HG03520 (cell line): Measurements from ENCODE around the gene LAMC3.
"Not testable (repeated sequence)": the region's sequence is repeated elsewhere in the genome, so short reads cannot be mapped to it uniquely, and the experiment has no call there.

Source experiments
- ATAC-seq: cut with Tn5 transposase; IDR thresholded peaks from one replicate; pipeline ENCODE4 v1.9.1; 2021; ENCODE audit warnings: mild to moderate bottlenecking, moderate library complexity; ENCODE audit not compliant: unreplicated experiment

LAMC3 gene

GRCh38 chr9:131028221-131028884 lies 19.4 kb downstream of the LAMC3 start:
- no peak for ATAC-seq

DNA sequence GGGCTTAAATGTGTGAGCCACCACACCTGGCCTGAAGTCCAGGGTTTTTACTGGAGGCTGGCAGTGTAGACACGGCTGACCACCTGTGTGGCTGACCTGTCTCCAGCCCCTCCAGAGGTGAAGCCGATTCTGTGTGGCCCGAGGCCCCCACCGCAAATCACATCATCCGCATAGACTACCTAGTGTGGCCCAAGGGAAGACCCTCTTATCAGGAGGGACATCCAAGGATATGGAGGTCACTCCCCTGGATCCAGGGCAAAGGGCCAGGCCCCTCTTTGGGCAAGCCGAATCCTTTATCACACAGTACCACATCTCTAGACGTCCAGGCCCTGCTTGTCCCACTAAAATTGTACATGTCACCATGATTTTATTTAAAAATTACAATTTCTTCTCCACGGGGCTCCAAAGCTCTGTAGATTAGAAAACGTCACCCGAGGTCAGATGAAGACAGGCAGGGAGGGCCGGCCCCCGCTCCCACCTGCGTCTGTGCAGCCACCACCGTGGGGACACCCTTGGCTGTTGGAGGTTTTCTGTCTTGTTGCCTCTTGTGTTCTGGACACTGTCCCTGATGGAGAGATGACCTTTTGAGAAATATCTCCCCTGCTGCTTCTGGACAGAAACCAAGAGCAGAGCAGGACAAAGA lies 20.1 kb downstream of the LAMC3 start:
- ATAC-seq: no peak

- ATAC-seq: no peak
These were observed 20.6 kb downstream of the LAMC3 start for GRCh38 chr9:131029574-131029952.

DNA sequence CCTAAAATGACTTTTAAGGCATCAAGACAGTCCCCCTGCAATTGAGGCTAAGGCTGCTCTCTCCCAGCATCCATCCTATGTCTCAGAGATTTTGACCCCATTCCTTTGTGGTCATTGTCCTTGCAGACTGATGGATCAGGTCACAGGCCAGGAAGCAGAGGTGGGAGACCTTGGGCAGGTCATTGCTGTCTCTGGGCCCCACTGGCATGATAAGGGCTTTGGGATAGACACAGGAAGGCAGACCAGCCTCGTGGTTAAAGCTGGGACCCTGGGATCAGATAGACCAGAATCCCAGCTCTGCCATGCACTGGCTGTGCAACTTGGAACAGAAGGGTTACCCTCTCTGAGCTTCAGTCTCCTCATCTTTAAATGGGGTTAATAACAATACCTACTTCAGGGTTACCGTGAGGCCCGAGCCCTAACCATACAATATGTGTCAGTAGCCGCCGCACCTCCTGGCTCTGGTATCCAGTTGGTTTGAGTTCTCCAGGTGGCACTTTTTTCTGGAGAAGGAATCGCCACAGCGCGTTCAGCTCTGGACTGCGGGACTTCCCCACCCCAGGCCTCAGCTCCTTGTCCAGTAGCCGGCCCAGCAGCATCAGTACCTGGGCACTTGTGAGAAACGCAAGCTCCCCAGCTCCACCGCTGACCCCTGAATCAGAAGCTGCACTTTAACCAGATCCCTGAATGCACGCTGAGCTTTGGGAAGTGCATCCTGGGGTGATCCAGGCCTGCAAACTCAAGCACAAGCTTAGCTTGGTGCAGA lies 21.4 kb downstream of the LAMC3 start:
- ATAC-seq: no peak

DNA sequence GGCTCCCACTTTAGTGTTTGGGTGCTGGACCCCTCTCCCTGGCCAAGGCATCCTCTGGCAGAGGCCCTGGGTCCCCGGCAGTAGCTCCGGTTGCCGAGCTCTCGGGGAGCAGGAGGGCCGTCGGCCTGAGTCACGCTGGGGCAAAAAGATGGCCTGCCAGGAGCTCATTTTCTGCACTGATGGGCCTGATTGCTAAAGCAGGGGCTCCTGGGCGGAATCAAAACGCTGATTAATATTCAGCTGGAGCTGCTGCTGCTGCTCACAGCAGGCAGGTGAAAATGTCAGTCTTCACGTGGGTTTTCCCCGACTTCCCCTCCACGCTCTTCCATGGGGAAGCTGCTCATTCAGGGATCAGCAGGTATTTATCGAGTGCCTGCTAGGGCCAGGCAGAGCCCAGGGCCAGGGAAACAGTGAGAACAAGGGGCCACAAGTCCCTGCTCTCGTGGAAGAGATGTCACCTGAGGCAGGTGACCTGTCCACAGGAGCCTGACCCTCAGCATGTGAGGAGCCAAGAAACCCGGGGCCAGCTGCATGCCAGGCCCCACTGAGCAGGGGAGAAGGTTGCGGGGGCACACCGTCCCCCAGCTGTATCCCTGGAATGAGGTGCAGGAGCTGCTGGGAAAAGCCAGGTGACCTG lies 22.1 kb downstream of the LAMC3 start:
- no peak for ATAC-seq

GRCh38 chr9:131031642-131032005 lies 22.6 kb downstream of the LAMC3 start:
- no peak for ATAC-seq

DNA sequence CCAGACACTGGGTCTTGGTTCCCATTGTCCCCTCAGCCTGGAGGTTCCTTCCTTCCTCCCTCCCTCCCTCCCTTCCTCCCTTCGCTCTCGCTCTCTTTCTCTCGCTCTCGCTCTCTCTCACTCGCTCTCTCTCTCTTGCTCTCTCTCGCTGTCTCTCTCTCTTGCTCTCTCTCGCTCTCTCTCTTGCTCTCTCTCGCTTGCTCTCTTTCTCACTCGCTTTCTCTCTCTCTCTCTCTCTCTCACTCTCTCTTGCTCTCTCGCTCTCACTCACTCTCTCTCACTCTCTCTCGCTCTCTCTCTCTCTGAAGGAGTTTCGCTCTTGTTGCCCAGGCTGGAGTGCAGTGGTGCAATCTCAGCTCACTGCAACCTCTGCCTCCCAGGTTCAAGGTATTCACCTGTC lies 23.4 kb downstream of the LAMC3 start:
- ATAC-seq: no peak

GRCh38 chr9:131033269-131034224 lies 24.6 kb downstream of the LAMC3 start:
- ATAC-seq: no peak

GRCh38 chr9:131034268-131034667 lies 25.3 kb downstream of the LAMC3 start:
- no peak for ATAC-seq

- ATAC-seq: not testable (repeated sequence)
These were observed 25.8 kb downstream of the LAMC3 start for GRCh38 chr9:131034749-131035148.

GRCh38 chr9:131035548-131035947 lies 26.6 kb downstream of the LAMC3 start:
- ATAC-seq: no peak

GRCh38 chr9:131036071-131036470 lies 27.1 kb downstream of the LAMC3 start:
- ATAC-seq: no peak

DNA sequence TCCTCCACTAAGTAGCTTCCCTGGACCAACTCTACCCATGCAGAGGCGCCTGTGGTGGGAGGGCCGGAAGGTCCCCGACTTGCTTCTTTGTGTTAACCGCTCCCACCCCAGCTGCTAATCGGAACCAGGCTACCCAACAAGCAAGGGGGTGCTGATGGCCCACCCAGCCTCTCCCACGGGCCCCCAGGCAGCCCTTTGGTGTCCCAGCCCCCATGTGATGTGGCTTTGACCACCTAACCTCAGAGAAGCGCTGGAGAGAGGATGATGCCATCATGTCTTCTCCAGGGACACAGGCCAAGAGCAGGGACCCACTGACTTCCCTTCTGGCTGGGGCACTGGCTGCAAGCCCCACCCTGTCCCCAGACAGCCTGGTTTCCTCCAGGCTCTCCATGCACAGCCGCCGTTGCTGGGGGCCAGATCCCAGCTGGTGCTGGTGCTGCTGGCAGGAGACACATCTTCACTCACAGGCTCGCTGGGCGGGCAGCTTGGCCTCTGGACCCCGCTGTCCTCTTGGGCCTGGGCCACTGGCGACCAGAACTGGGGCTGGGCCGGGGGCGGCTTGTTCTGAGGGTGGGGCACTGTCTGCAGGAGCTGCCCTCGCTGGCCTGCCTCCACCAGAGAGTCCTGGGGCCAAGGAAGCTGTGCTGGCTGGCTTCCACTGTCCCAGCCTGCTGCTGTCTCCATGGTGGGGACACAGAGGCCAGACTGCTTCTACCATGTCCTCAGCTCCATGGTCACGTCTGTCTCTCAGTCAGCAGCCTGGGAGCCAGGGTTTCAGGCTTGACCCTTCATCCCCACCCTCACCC lies 27.8 kb downstream of the LAMC3 start:
- no peak for ATAC-seq

DNA sequence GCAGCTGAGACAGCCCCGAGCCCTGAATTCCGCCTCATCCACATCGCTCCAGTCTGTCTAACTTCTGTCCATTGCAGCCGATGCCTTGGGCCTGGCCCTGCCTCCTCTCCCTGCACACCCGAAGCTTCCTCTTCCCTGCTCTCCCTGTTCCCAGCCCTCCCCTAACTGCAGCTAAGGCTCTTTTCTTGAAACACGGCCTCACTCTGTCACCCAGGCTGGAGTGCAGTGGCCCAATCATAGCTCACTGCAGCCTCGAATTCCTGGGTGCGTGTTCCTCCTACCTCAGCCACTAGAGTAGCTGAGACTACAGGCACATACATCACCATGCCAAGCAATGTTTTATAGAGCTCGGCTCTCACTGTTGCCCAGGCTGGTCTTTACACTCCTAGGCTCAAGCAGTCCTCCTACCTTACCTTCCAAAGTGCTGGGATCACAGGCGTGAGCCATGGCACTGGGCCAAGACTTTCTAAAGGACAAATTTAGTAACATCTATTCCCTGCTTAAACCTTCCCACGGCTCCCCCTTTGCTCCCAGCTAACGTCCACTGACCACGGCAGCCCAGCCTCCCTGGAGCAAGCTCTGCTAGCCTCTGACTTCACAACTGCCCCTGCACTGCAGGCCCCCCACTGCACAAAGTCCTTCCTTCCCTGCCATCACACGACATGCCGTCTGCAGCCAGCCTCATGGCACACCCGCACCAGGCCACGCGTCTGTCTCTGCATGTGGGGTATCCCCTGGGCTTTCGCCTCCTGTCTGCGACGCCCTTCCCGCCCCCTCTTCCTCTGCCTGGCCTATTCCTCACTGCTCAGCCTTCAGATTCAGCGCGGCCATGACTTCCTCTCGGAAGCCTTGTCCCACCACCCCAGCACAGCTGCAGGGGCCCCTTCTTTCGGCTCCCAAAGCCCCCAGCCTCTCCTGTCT lies 28.6 kb downstream of the LAMC3 start:
- no peak for ATAC-seq

GRCh38 chr9:131038256-131039128 lies 29.5 kb downstream of the LAMC3 start:
- ATAC-seq: no peak

- ATAC-seq: no peak
These were observed 30.4 kb downstream of the LAMC3 start for GRCh38 chr9:131039129-131039954.

DNA sequence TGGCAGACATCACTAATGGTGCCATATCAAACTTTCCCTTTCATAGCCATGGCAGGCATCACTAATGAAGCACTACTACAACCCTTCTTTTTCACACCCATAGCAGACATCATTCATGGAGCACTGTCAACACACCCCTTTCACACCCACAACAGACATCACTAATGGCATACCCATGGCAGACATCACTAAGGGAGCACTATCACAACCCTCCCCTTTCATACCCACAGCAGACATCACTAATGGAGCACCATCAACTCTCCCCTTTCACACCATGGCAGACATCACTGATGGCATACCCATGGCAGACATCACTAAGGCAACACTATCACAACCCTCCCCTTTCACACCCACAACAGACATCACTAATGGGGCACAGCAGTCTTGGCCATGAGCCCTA lies 33.7 kb downstream of the LAMC3 start:
- no peak for ATAC-seq
